NCI-H2227 (cell line): ENCODE data around the gene VAV2.

ENCODE experiments used
- DNase-seq: peaks from one replicate; lab custom pipeline; 2025; ENCODE audit not compliant: unreplicated experiment; lab: John Stamatoyannopoulos, UW

The VAV2 gene

GRCh38 chr9:133791069-133791468, 201.1 kb downstream of the VAV2 start:
- no peak for DNase-seq

- DNase-seq: no peak
Observed at GRCh38 chr9:133789778-133790177, 202.3 kb downstream of the VAV2 start.

- no peak for DNase-seq
Observed at GRCh38 chr9:133788819-133789717, 203.1 kb downstream of the VAV2 start.

- no peak for DNase-seq
Observed at GRCh38 chr9:133788045-133788818, 203.9 kb downstream of the VAV2 start.

GRCh38 chr9:133787754-133788025, 204.4 kb downstream of the VAV2 start:
- peak; percentile 6 for DNase-seq

GRCh38 chr9:133786907-133787753, 205.0 kb downstream of the VAV2 start:
- DNase-seq: no peak

- DNase-seq: no peak
Observed at GRCh38 chr9:133786371-133786753, 205.8 kb downstream of the VAV2 start.

- no peak for DNase-seq
Observed at GRCh38 chr9:133785753-133786370, 206.3 kb downstream of the VAV2 start.

GRCh38 chr9:133784731-133785561, 207.2 kb downstream of the VAV2 start:
- no peak for DNase-seq

GRCh38 chr9:133783331-133783731, 208.8 kb downstream of the VAV2 start:
- DNase-seq: no peak

GRCh38 chr9:133782157-133783130, 209.7 kb downstream of the VAV2 start:
- DNase-seq: peak; percentile 71

- DNase-seq: no peak
Observed at GRCh38 chr9:133781828-133782135, 210.3 kb downstream of the VAV2 start.

GRCh38 chr9:133780962-133781827, 210.9 kb downstream of the VAV2 start:
- DNase-seq: no peak

- no peak for DNase-seq
Observed at GRCh38 chr9:133780404-133780945, 211.6 kb downstream of the VAV2 start.

- DNase-seq: no peak
Observed at GRCh38 chr9:133779516-133780403, 212.4 kb downstream of the VAV2 start.

GRCh38 chr9:133779081-133779480, 213.0 kb downstream of the VAV2 start:
- DNase-seq: no peak
